ENCODE data around the gene UST. TPM values are rescaled to one million over a fixed set of nuclear protein-coding genes. Genes with fewer than 3 reads are reported as not detected.

The UST gene
- total RNA-seq, 1 donor from 2014 or later, result 5.2 TPM

DNA sequence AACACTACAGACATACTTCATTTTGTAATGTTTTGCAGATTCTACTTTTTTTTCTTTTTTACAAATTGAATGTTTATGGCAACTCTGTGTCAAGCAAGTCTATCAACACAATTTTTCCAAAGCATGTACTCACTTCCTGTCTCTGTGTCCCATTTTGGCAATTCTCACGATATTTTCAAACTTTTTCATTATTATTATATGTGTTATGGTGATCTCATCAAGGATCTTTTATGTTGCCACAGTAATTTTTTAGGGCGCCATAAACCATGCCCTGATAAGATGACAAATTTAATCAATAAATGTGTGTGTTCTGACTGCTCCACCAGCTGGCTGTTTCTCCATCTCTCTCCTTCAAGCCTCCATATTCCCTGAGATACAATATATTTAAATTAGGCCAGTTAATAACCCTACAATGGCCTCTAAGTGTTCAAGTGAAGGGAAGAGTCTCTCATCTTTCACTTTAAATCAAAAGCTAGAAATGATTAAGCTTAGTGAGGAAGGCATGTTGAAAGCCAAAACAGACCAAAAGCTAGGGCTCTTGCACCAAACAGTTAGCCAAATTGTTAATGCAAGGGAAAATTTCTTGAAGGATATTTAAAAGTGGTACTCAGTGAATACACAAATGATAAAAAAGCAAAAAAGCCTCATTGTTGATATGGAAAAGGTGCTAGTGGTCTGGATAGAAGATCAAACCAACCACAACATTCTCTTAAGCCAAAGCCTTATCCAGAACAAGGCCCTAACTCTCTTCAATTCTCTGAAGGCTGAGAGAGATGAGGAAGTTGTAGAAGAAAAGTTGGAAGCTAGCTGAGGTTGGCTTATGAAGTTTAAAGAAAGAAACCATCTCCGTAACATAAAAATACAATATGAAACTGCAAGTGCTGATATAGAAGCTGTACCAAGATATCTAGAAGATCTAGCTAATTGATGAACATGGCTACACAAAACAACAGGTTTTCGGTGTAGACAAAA, 376.3 kb downstream of the UST start:
- H3K36me3 ChIP-seq (ENCODE audit: control insufficient read depth, insufficient read depth, low read length), result no peaks in the 10 kb centered on the region
- no peak for DNase-seq (ENCODE audit: low read depth)
- no peak overlapping the region for H3K4me3 ChIP-seq (ENCODE audit: low read depth, low read length)
- H3K27me3 ChIP-seq (ENCODE audit: control insufficient read depth, insufficient read depth, low read length), result no peaks in the 10 kb centered on the region
- TF ChIP-seq, protein P1, sequence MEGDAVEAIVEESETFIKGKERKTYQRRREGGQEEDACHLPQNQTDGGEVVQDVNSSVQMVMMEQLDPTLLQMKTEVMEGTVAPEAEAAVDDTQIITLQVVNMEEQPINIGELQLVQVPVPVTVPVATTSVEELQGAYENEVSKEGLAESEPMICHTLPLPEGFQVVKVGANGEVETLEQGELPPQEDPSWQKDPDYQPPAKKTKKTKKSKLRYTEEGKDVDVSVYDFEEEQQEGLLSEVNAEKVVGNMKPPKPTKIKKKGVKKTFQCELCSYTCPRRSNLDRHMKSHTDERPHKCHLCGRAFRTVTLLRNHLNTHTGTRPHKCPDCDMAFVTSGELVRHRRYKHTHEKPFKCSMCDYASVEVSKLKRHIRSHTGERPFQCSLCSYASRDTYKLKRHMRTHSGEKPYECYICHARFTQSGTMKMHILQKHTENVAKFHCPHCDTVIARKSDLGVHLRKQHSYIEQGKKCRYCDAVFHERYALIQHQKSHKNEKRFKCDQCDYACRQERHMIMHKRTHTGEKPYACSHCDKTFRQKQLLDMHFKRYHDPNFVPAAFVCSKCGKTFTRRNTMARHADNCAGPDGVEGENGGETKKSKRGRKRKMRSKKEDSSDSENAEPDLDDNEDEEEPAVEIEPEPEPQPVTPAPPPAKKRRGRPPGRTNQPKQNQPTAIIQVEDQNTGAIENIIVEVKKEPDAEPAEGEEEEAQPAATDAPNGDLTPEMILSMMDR (IDR thresholded peaks at IDR 0.05; ENCODE audit: insufficient read depth, low read length, poor library complexity, severe bottlenecking), result no peak

DNA sequence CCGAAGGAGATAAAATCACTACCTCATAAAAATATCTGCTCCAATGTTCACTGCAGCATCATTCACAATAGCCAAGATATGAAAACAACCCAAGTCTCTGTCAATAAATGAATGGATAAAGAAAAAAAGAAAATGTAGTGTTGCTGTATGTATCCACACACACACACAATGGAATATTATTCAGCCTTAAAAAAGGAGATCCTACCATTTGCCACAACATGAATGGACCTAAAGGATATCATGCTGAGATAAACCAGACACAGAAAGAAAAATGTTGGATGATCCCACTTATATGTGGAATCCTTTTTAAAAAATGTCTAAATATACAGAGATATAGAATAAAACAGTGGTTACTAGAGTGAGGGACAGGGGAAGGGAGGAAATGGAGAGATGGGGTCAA, 378.5 kb downstream of the UST start:
- H3K27me3 ChIP-seq (ENCODE audit: control insufficient read depth, insufficient read depth, low read length), result no peaks in the 10 kb centered on the region
- no peaks in the 10 kb centered on the region for H3K36me3 ChIP-seq (ENCODE audit: control insufficient read depth, insufficient read depth, low read length)
- TF ChIP-seq, protein P1 (IDR thresholded peaks at IDR 0.05; ENCODE audit: insufficient read depth, low read length, poor library complexity, severe bottlenecking), result no peak
- H3K4me3 ChIP-seq (ENCODE audit: low read depth, low read length), result no peak overlapping the region
- no peak for DNase-seq (ENCODE audit: low read depth)
